ENCODE data around the gene NACC2. TPM values are rescaled to one million over a fixed set of nuclear protein-coding genes. Genes with fewer than 3 reads are reported as not detected.

NACC2 gene
- total RNA-seq, 2 experiments from 2014 or later = 5.6 to 6.4 TPM

GRCh38 chr9:136021872-136022681, 73.0 kb downstream of the NACC2 start:
- ChIA-PET CTCF (no interaction called here), POLR2A (no interaction called here)
- H3K36me3 Mint-ChIP-seq (ENCODE audit: low read depth) = no peaks in the 10 kb centered on the region
- H3K4me3 Mint-ChIP-seq = no peak overlapping the region
- DNase-seq (no peak), ATAC-seq (no peak)
- H3K27me3 Mint-ChIP-seq (ENCODE audit: low read depth) = no peaks in the 10 kb centered on the region
- H3K27ac Mint-ChIP-seq = no peak overlapping the region
- H3K9me3 Mint-ChIP-seq (ENCODE audit: insufficient read depth) = no peaks in the 10 kb centered on the region
- H3K4me1 Mint-ChIP-seq (ENCODE audit: low read depth) = peaks cover 3% of the 10 kb centered on the region

DNA sequence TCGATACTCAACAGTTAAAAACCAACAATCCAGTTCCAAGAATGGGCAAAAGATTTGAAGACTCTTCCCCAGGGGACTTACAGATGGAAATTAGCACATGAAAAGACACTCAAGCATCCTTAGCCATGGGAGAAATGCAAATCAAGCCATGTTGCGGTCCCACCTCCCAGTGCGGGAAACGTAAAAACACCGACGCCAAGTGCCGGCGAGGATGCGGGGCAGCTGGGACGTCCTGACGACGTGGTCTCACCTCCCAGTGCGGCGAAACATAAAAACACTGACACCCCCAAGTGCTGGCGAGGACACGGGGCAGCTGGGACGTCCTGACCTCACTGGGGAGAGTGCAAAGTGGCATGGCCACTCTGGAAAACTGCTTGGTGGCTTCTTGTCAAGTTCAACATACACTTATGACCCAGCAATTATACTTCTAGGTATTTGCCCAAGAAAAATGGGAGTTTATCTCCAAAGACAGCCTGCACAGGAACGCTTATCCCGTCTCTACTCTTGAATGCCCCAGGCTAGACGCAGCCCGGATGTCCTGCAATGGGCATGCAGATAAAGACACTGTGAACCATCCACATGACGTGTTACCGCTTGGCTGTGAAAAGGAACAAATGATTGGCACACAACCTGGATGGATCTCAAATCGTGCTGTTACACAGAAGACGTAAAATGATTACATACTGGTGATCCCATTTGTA, 73.8 kb downstream of the NACC2 start:
- DNase-seq (no peak), ATAC-seq (no peak)
- Mint-ChIP-seq H3K9me3 (ENCODE audit: insufficient read depth) (no peaks in the 10 kb centered on the region), H3K4me3 (no peak overlapping the region), H3K36me3 (ENCODE audit: low read depth) (no peaks in the 10 kb centered on the region), H3K27me3 (ENCODE audit: low read depth) (no peaks in the 10 kb centered on the region), H3K4me1 (ENCODE audit: low read depth) (peaks cover 3% of the 10 kb centered on the region), H3K27ac (no peak overlapping the region)
- POLR2A ChIA-PET = no interaction called here
- CTCF ChIA-PET = no interaction called here

DNA sequence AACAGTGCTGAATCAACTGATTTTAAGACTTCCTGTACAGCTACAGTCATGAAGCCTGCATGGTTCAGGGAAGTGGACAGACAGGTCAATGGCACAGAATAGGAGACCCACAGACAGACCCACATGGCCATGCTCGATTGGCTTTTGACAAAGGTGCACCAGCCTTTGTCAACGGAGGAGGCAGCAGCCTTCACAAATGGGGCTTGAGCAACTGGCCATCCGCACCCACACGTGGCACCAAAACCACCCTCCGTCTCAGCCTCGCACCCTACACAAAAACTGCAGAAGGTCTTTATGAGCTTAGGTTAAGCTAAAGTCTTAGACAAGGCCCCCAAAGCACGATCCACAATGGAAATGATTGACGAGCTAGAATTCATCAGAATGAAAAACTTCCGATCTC, 74.4 kb downstream of the NACC2 start:
- ATAC-seq (no peak), DNase-seq (no peak)
- no peak overlapping the region for H3K27ac Mint-ChIP-seq
- no peaks in the 10 kb centered on the region for H3K27me3 Mint-ChIP-seq (ENCODE audit: low read depth)
- H3K4me3 Mint-ChIP-seq = no peak overlapping the region
- CTCF ChIA-PET = no interaction called here
- peaks cover 3% of the 10 kb centered on the region for H3K4me1 Mint-ChIP-seq (ENCODE audit: low read depth)
- no peaks in the 10 kb centered on the region for H3K9me3 Mint-ChIP-seq (ENCODE audit: insufficient read depth)
- no peaks in the 10 kb centered on the region for H3K36me3 Mint-ChIP-seq (ENCODE audit: low read depth)
- POLR2A ChIA-PET = no interaction called here

DNA sequence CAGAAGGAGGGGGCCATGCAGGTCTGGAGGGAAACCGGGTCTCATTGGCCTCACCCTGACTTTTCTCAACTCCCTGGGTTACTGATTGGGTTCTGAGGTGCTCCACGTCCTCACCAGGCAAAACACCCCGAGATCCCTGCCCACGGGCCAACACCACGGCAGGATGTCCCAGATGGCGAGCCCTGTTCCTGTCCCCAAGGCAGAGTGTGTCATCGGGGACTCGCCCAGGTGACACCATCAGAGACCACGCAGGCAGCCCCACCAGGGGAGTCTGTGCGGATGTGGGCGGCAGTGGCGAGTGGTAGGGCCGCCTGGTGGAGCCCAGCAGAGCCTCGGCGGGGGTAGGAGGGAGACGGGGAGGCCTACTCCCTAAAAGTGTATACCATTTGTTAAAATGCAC, 74.9 kb downstream of the NACC2 start:
- no peaks in the 10 kb centered on the region for H3K36me3 Mint-ChIP-seq (ENCODE audit: low read depth)
- H3K9me3 Mint-ChIP-seq (ENCODE audit: insufficient read depth) = no peaks in the 10 kb centered on the region
- no peak overlapping the region for H3K4me3 Mint-ChIP-seq
- H3K4me1 Mint-ChIP-seq (ENCODE audit: low read depth) = peaks cover 3% of the 10 kb centered on the region
- no peaks in the 10 kb centered on the region for H3K27me3 Mint-ChIP-seq (ENCODE audit: low read depth)
- ChIA-PET CTCF (no interaction called here), POLR2A (no interaction called here)
- DNase-seq (no peak), ATAC-seq (no peak)
- no peak overlapping the region for H3K27ac Mint-ChIP-seq

- no peak overlapping the region for H3K27ac Mint-ChIP-seq
- ChIA-PET POLR2A (no interaction called here), CTCF (no interaction called here)
- H3K4me3 Mint-ChIP-seq = no peak overlapping the region
- H3K36me3 Mint-ChIP-seq (ENCODE audit: low read depth) = no peaks in the 10 kb centered on the region
- peaks cover 3% of the 10 kb centered on the region for H3K4me1 Mint-ChIP-seq (ENCODE audit: low read depth)
- no peaks in the 10 kb centered on the region for H3K9me3 Mint-ChIP-seq (ENCODE audit: insufficient read depth)
- DNase-seq (no peak), ATAC-seq (no peak)
- H3K27me3 Mint-ChIP-seq (ENCODE audit: low read depth) = no peaks in the 10 kb centered on the region
Observed at GRCh38 chr9:136019681-136020060, 75.4 kb downstream of the NACC2 start.

DNA sequence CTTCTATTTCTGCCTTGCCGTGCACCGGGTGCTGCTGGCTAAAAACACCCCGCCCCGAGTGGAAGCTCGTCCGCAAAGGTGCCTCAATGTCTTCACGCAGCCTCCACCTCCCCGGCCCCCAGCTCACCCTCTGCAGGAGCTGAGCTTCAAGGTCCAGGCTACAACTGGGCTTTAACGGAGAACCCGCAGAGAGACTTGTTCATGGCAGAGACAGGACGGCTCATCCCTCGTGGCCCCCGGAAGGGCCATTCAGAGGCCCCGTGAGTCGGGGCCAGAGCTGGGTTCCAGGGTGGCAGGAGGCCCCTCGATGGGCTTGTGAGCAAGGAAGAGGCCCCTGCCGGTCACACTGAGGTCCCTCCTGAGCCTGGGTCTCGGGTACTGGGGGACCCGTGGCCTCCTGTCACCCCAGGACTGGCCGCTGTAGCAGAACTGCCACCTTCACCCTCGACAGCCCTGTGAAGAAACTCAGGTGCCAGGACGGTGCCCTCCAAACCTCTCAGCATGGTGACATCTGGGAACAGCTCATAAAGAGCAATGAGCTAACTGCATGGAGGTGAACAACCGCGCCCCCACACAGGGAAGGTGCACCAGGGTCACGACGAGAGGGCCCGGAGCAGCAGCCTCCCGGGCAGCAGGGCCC, 75.9 kb downstream of the NACC2 start:
- ChIA-PET POLR2A (no interaction called here), CTCF (no interaction called here)
- peaks cover 3% of the 10 kb centered on the region for H3K4me1 Mint-ChIP-seq (ENCODE audit: low read depth)
- no peak for ATAC-seq
- no peaks in the 10 kb centered on the region for H3K9me3 Mint-ChIP-seq (ENCODE audit: insufficient read depth)
- no peaks in the 10 kb centered on the region for H3K27me3 Mint-ChIP-seq (ENCODE audit: low read depth)
- H3K36me3 Mint-ChIP-seq (ENCODE audit: low read depth) = no peaks in the 10 kb centered on the region
- no peak for DNase-seq
- H3K4me3 Mint-ChIP-seq = no peak overlapping the region
- no peak overlapping the region for H3K27ac Mint-ChIP-seq

DNA sequence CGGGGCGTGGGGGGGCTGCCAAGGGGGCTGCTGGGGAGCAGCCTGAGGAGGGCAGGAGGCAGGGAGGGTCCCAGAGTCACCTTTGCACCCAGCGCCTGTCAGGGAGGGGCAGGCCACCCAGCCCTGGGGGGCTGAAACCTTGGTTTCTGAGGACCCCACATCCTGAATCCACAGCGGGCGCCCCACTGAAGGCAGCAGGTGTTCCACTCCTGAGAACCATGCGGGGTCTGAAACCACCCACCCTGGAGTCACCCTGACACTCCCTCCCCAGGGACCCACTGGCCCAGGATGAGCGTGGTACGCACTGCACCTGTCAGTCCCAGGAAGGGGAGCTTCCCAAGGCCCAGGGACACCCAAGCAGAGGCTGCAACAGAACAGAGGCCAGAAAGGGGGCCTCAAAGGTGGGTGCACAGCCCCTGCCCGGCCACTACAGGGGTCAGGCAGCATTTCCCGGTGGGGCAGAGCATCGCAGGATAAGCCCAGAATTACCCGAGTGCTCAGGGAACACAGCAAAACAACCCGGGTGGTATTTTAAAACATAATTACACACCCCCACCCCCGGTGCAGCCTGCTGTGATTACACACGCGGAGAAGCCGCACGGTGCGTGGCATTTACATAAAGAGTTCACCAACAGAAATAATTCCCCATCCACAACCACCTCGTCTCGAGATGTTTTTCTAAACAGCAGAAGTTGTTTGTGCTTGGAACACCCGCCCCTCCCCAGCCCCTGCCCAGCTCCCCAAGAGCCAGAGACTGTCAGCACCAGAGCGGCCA, 76.6 kb downstream of the NACC2 start:
- peaks cover 3% of the 10 kb centered on the region for H3K4me1 Mint-ChIP-seq (ENCODE audit: low read depth)

DNA sequence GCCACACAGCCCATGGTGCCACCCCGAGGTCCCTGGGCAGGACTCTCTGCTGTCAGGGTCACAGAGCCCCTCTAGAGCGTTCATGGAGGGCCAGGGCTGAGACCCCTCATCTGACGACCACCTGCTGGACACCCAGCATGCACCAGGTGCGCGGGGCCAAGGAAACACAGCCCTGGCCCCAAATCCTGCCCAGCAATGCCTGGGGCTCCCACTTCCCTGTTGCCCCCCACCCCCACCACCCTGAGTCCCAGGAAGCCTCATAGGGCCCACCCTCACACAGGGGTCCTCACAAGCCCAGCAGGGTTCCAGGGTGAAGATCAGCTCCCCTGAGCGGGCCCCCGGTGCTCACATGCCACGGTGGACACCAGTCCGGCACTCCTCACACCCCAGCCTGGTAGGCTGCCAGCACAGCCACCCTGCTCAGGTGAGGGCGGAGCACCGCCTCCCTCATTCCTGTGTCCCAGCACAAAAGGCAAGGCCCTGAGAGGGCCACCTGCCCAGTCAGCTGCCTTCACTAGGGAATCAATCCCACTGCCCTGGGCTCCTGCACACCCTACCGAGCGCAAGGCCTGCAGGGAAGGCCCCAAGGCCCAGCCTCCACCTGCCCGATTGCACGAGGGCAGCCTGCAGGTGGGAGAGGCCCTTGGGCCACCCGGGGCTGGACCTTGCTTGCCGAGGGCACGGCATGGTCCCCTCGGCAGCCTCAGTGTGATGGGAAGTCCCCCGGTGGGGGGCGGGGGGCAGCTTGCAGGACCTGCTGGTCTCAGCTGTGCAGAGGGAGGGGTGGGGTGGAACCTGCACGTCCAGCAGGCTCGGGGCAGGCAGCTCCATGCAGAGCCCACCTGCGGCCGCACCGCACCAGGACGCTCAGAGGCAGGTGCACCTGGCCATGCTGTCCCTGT, 77.5 kb downstream of the NACC2 start:
- ChIA-PET CTCF (no interaction called here), POLR2A (no interaction called here)
- Mint-ChIP-seq H3K4me1 (ENCODE audit: low read depth) (peaks cover 3% of the 10 kb centered on the region), H3K36me3 (ENCODE audit: low read depth) (no peaks in the 10 kb centered on the region), H3K9me3 (ENCODE audit: insufficient read depth) (no peaks in the 10 kb centered on the region), H3K4me3 (no peak overlapping the region), H3K27me3 (ENCODE audit: low read depth) (no peaks in the 10 kb centered on the region), H3K27ac (no peak overlapping the region)
- ATAC-seq = no peak
- no peak for DNase-seq

More for the DNA sequence above, 76.6 kb downstream of the NACC2 start:
- H3K4me3 Mint-ChIP-seq = no peak overlapping the region
- POLR2A ChIA-PET = no interaction called here
- no peaks in the 10 kb centered on the region for H3K27me3 Mint-ChIP-seq (ENCODE audit: low read depth)
- no peaks in the 10 kb centered on the region for H3K9me3 Mint-ChIP-seq (ENCODE audit: insufficient read depth)
- no peak for ATAC-seq
- no peak overlapping the region for H3K27ac Mint-ChIP-seq
- CTCF ChIA-PET = no interaction called here
- no peak for DNase-seq
- no peaks in the 10 kb centered on the region for H3K36me3 Mint-ChIP-seq (ENCODE audit: low read depth)

- no peak overlapping the region for H3K4me3 Mint-ChIP-seq
- peaks cover 3% of the 10 kb centered on the region for H3K4me1 Mint-ChIP-seq (ENCODE audit: low read depth)
- no peak for ATAC-seq
- H3K9me3 Mint-ChIP-seq (ENCODE audit: insufficient read depth) = no peaks in the 10 kb centered on the region
- no peak for DNase-seq
- CTCF ChIA-PET = no interaction called here
- POLR2A ChIA-PET = no interaction called here
- H3K27me3 Mint-ChIP-seq (ENCODE audit: low read depth) = no peaks in the 10 kb centered on the region
- no peaks in the 10 kb centered on the region for H3K36me3 Mint-ChIP-seq (ENCODE audit: low read depth)
- no peak overlapping the region for H3K27ac Mint-ChIP-seq
Observed at GRCh38 chr9:136016572-136017288, 78.4 kb downstream of the NACC2 start.

DNA sequence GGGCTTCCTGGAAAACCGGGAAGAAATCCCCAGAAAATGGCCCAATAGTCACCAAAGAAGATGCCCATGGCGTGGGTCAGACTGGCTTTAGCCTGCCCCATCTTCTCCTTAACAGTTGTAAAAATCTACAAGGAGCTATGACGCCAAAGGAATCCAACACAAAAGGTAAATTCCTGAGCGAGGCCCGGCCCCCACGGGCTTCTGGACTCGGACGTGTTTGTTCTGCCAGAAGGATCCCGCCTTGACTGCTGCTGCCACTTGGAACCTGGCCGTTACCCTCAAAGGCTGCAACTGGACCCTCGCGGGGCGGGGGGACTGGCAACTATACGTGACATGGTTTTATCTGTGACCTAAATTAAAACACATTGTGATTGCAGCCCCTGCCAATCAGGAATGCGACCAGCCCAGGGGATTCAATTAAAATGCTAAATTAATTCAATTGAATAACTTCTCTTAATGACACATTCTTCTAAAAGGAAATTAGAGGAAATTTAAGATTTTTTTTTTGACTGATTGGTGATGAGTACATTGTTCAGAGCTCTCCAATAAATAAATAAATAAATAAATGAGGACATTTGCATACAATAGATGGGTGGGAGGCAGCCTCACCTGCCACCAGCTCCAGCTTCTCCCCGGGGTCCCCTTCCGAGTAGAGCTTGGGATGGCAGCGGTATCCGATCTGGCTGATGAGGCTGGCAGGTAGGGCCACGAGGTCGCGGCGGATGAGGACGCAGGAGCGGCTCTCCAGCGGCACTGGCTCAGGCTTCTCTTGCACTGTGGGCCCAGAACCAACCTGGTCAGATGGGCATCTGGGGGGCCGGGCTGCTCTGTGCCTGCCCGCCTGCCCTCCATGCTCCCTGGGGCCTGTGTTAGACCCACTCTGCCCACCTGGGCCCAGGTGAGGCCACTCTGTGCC, 79.2 kb downstream of the NACC2 start:
- Mint-ChIP-seq H3K27me3 (ENCODE audit: low read depth) (no peaks in the 10 kb centered on the region), H3K27ac (no peak overlapping the region), H3K36me3 (ENCODE audit: low read depth) (no peaks in the 10 kb centered on the region), H3K4me1 (ENCODE audit: low read depth) (peaks cover 3% of the 10 kb centered on the region), H3K9me3 (ENCODE audit: insufficient read depth) (no peaks in the 10 kb centered on the region), H3K4me3 (no peak overlapping the region)
- DNase-seq (no peak), ATAC-seq (no peak)
- ChIA-PET POLR2A (no interaction called here), CTCF (interaction anchor here (0.7 kb wide), 1 partner anchor 227 kb away, joined by 3 read pairs; no protein-coding TSS in a partner anchor)

Measured in activated CD8-positive, alpha-beta T cell treated with anti-CD3 and anti-CD28 coated beads, Interleukin-2, amount 10 ng/mL, durations not matched to agents 7 days and 5 days (primary cell).